GM12878 (cell line): ENCODE measurements around the gene BIRC7. TPM values are rescaled to one million over a fixed set of nuclear protein-coding genes. Genes with fewer than 3 reads are reported as not detected.
A peak's percentile ranks its signal among the peaks of the same experiment; 100 is the strongest.

Experiments
- ATAC-seq: fragments of 200-7000 bp; cut with Tn5 transposase; 3 replicates; pipeline ENCODE4 v1.9.1; 2020; ENCODE audit warnings: mild to moderate bottlenecking, moderate library complexity
- BruUV-seq: library from RNA; stranded (reverse); fragments of 400-500 nt; replicated peaks from 2 replicates; lab custom pipeline; 2021; lab: Mats Ljungman, UMichigan
- CTCF ChIA-PET: fragments of 300-600 bp; sonication (Branson Sonifier 250); formaldehyde crosslinking; extraction: SDS; loops from one replicate; lab custom pipeline; 2021; ENCODE audit warnings: inconsistent platforms; lab: Yijun Ruan, JAX
- POLR2A ChIA-PET: fragments of 350-600 bp; formaldehyde crosslinking; extraction: SDS; loops from one replicate; lab custom pipeline; 2021; ENCODE audit warnings: inconsistent platforms; lab: Charles Lee
- RAD21 ChIA-PET: fragments of 300-600 bp; sonication (Branson Sonifier 250); formaldehyde crosslinking; loops from one replicate; lab custom pipeline; 2023; ENCODE audit warnings: antibody characterized with exemption; ENCODE audit not compliant: unreplicated experiment; lab: Charles Lee
- SMC1A ChIA-PET: fragments of 300-600 bp; sonication (Branson Sonifier 250); formaldehyde crosslinking; loops from one replicate; lab custom pipeline; 2023; ENCODE audit not compliant: unreplicated experiment, uncharacterized antibody; lab: Charles Lee
- DNase-seq: peaks from one replicate; pipeline ENCODE4 v3.0.0-alpha.2; 2011; ENCODE audit warnings: low read depth, low spot score
- FAIRE-seq: peaks from 3 replicates; lab custom pipeline; 2011; peaks lifted over from hg19 to GRCh38; lab: Jason Lieb, UNC
- H2AFZ ChIP-seq: 2 replicates; pipeline ENCODE4 v1.6.0; 2011; ENCODE audit warnings: low read depth, low read length, control low read depth; ENCODE audit not compliant: control insufficient read depth
- H3K27ac ChIP-seq: 2 replicates; pipeline ENCODE4 v1.5.1; 2011; ENCODE audit warnings: control low read depth; ENCODE audit not compliant: control insufficient read depth, insufficient read depth
- H3K27me3 ChIP-seq, 2 experiments: replicated peaks in 1 of 2; 2 replicates each; pipeline versions ENCODE4 v1.6.0 to v1.6.1; 2011; ENCODE audit warnings: low read length in 1 of 2; ENCODE audit not compliant: control insufficient read depth in 2 of 2, insufficient read depth in 2 of 2
- H3K36me3 ChIP-seq, 2 experiments: 2 replicates each; pipeline ENCODE4 v1.5.1; 2011; ENCODE audit warnings: low read length in 1 of 2; ENCODE audit not compliant: control insufficient read depth in 2 of 2, insufficient read depth in 2 of 2
- H3K4me1 ChIP-seq: 2 replicates; pipeline ENCODE4 v1.6.1; 2011; ENCODE audit warnings: mild to moderate bottlenecking, low read length, moderate library complexity, mixed read lengths; ENCODE audit not compliant: control insufficient read depth, insufficient read depth
- H3K4me2 ChIP-seq: 2 replicates; pipeline ENCODE4 v1.6.0; 2011; ENCODE audit warnings: control low read depth; ENCODE audit not compliant: control insufficient read depth, insufficient read depth
- H3K4me3 ChIP-seq: fragments of 200-600 bp; sonication (generic); 2 replicates; pipeline ENCODE4 v1.5.1; 2016
- H3K79me2 ChIP-seq: 2 replicates; pipeline ENCODE4 v1.6.0; 2011; ENCODE audit warnings: low read length; ENCODE audit not compliant: control insufficient read depth, insufficient read depth
- H3K9ac ChIP-seq: 2 replicates; pipeline ENCODE4 v1.8.0; 2011; ENCODE audit warnings: low read length, control low read depth, mixed read lengths; ENCODE audit not compliant: control insufficient read depth, insufficient read depth
- H3K9me3 ChIP-seq: replicated peaks from 3 replicates; pipeline ENCODE4 v1.5.1; 2011; ENCODE audit warnings: mild to moderate bottlenecking, low read length; ENCODE audit not compliant: control insufficient read depth, insufficient read depth
- H4K20me1 ChIP-seq: 2 replicates; pipeline ENCODE4 v1.6.0; 2011; ENCODE audit not compliant: control insufficient read depth, insufficient read depth
- CBX3 ChIP-seq: fragments of 200-600 bp; sonication (generic); IDR thresholded peaks from 2 replicates; pipeline ENCODE4 v1.6.1; 2016; ENCODE audit warnings: low read depth, borderline replicate concordance
- KLF5 ChIP-seq: fragments of 450-650 bp; IDR thresholded peaks from 2 replicates; pipeline ENCODE4 v1.6.1; 2014; ENCODE audit warnings: mild to moderate bottlenecking; ENCODE audit not compliant: partially characterized antibody
- MXI1 ChIP-seq: fragments of 150-350 bp; IDR thresholded peaks from 2 replicates; pipeline ENCODE4 v1.6.1; 2011; ENCODE audit warnings: low read depth, mild to moderate bottlenecking, inconsistent platforms, low read length, improper control_type of control experiment
- NFXL1 ChIP-seq: fragments of 450-650 bp; IDR thresholded peaks from 2 replicates; pipeline ENCODE4 v1.6.1; 2017; ENCODE audit warnings: antibody characterized with exemption, mild to moderate bottlenecking, borderline replicate concordance
- PML ChIP-seq: IDR thresholded peaks from 2 replicates; pipeline ENCODE4 v1.6.1; 2012; ENCODE audit warnings: low read length, inconsistent platforms
- RELA ChIP-seq: fragments of 450-650 bp; IDR thresholded peaks from 2 replicates; pipeline ENCODE4 v1.8.0; 2014; ENCODE audit warnings: borderline replicate concordance; ENCODE audit not compliant: partially characterized antibody
- SMAD1 ChIP-seq: fragments of 450-650 bp; IDR thresholded peaks from 2 replicates; pipeline ENCODE4 v1.6.1; 2018; ENCODE audit warnings: mild to moderate bottlenecking, low read depth; ENCODE audit not compliant: partially characterized antibody
- SP1 ChIP-seq: IDR thresholded peaks from one replicate; pipeline ENCODE4 v1.6.1; 2011; ENCODE audit warnings: low read depth, low read length
- WGBS: methylation state at CpG from one replicate; pipeline ENCODE4 v1.1.6; 2016; ENCODE audit warnings: low lambda C conversion rate; ENCODE audit not compliant: insufficient replicate concordance, insufficient coverage; ENCODE audit errors: missing lambda C conversion rate; 5-methylcytosine and 5-hydroxymethylcytosine counted together
- in situ Hi-C: fragments of 300-500 bp; cut with MboI; formaldehyde crosslinking; loops from 9 replicates; pipeline ENCODE4 v1.14.3; 2018; ENCODE audit warnings: mixed read lengths
- intact Hi-C: fragments of 100-400 bp; cut with micrococcal nuclease; formaldehyde crosslinking; loops from one replicate; pipeline ENCODE4 v1.14.2; 2022; ENCODE audit not compliant: unreplicated experiment
- polyA plus RNA-seq, 11 experiments: library from polyadenylated mRNA; depleted of rRNA in 4 of 11; unstranded in 6 of 11; stranded (reverse) in 5 of 11; fragments of >200 nt; fragmentation: Nextera tagmentation in 4 of 11; fragmentation: Illumina TruSeq in 1 of 11; extraction: Ambion mirVana in 4 of 11; extraction: Trizol in 1 of 11; gene quantifications; 1 replicate in 1 of 11; 2 replicates in 10 of 11; pipeline versions ENCODE4 v1.2.1 to v1.2.3, GENCODE V29; 2011 to 2016; ENCODE audit warnings: inconsistent platforms in 2 of 11, missing spikeins in 2 of 11, low read depth in 1 of 11
- total RNA-seq, 4 experiments: library from RNA; depleted of rRNA in 3 of 4; stranded (reverse); fragments of >200 nt in 3 of 4; fragmentation: Illumina TruSeq in 1 of 4; extraction: Trizol in 1 of 4; gene quantifications; 2 replicates each; pipeline versions ENCODE4 v1.2.1 to v1.2.3, GENCODE V29; 2013 to 2021
- TF ChIP-seq, protein P1 (sequence below): IDR thresholded peaks from 2 replicates; pipeline ENCODE4 v1.6.1; 2012; ENCODE audit warnings: low read depth, low read length, improper control_type of control experiment
- TF ChIP-seq, protein P2 (sequence below): IDR thresholded peaks from 2 replicates; pipeline ENCODE4 v1.6.1; 2011; ENCODE audit warnings: low read depth, low read length, improper control_type of control experiment, borderline replicate concordance
- TF ChIP-seq, protein P3 (sequence below): fragments of 450-650 bp; IDR thresholded peaks from 2 replicates; pipeline ENCODE4 v1.6.1; 2017; ENCODE audit warnings: low read depth, mild to moderate bottlenecking, moderate library complexity

Gene BIRC7
- total and polyA plus RNA-seq, 10 of the 15 experiments (the other 5 are each of a cell fraction or from before 2014, with no cell fraction given): 0.31 TPM; not detected in 9

DNA sequence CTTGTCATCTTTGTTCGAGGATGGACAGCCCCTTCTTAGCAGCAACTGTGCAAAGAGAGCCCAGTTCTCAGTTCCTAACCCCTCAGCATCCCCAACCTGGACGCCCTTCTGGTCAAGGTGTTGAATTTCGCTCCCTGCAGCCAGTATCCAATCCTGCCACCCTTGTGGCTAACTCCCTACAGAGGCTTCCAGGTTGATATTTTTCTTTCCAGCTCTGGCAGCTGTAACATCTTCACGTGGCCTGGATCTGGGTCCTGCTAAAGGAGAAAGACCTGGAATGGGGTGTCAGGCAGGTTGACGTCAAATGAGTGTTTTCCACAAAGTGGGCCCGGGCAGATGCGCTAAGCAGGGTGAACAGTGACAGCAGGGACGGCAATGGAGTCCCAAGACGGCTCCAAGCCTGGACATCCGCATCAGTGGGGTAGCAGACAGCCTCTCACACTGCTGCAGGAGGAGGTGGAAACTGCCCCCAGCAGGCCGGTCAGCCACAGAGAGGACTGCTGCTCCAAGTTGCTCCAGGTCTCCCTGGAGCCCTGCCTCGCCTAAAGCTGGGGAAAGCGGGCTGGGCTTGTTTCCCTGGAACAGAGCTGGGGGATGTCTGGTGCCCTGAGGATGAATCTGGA is 18.7 kb upstream of the BIRC7 start:
- POLR2A ChIA-PET: no interaction called here
- peaks cover 34% of the 10 kb centered on the region for H3K79me2 ChIP-seq
- CTCF ChIA-PET: interaction anchor here (1.0 to 1.3 kb wide), 3 partner anchors 9 to 58 kb away, joined by 3 read pairs; no protein-coding TSS in a partner anchor
- RAD21 ChIA-PET: no interaction called here
- H3K4me2 ChIP-seq: peak overlapping the region; percentile 98
- H3K36me3 ChIP-seq: peaks cover 3 to 6% of the 10 kb centered on the region in 2 experiments; a peak in 3 of 4 replicates
- peak overlapping the region; percentile 59 for H3K27ac ChIP-seq
- H3K9ac ChIP-seq: peak overlapping the region; percentile 78
- peaks cover 15% of the 10 kb centered on the region for H3K4me1 ChIP-seq
- TF ChIP-seq, protein P1, sequence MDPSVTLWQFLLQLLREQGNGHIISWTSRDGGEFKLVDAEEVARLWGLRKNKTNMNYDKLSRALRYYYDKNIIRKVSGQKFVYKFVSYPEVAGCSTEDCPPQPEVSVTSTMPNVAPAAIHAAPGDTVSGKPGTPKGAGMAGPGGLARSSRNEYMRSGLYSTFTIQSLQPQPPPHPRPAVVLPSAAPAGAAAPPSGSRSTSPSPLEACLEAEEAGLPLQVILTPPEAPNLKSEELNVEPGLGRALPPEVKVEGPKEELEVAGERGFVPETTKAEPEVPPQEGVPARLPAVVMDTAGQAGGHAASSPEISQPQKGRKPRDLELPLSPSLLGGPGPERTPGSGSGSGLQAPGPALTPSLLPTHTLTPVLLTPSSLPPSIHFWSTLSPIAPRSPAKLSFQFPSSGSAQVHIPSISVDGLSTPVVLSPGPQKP: no peak
- TF ChIP-seq NFXL1 (no peak), MXI1 (no peak), CBX3 (no peak), SP1 (no peak), RELA (no peak), PML (no peak), KLF5 (no peak), SMAD1 (no peak)
- TF ChIP-seq, protein P2, sequence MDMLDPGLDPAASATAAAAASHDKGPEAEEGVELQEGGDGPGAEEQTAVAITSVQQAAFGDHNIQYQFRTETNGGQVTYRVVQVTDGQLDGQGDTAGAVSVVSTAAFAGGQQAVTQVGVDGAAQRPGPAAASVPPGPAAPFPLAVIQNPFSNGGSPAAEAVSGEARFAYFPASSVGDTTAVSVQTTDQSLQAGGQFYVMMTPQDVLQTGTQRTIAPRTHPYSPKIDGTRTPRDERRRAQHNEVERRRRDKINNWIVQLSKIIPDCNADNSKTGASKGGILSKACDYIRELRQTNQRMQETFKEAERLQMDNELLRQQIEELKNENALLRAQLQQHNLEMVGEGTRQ: no peak
- TF ChIP-seq, protein P3, sequence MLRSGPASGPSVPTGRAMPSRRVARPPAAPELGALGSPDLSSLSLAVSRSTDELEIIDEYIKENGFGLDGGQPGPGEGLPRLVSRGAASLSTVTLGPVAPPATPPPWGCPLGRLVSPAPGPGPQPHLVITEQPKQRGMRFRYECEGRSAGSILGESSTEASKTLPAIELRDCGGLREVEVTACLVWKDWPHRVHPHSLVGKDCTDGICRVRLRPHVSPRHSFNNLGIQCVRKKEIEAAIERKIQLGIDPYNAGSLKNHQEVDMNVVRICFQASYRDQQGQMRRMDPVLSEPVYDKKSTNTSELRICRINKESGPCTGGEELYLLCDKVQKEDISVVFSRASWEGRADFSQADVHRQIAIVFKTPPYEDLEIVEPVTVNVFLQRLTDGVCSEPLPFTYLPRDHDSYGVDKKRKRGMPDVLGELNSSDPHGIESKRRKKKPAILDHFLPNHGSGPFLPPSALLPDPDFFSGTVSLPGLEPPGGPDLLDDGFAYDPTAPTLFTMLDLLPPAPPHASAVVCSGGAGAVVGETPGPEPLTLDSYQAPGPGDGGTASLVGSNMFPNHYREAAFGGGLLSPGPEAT: no peak
- ATAC-seq (no peak; the same call in 2 of the 3 replicates), FAIRE-seq (no peak), DNase-seq (no peak)
- SMC1A ChIA-PET: interaction anchor here (0.6 kb wide), 1 partner anchor 11 kb away, joined by 3 read pairs; no protein-coding TSS in a partner anchor
- no TSS peak for BruUV-seq
- peak overlapping the region; percentile 57 for H3K4me3 ChIP-seq
- 84% methylated on average over 13 of the region's 13 CpGs for WGBS
- peak overlapping the region; percentile 95 for H2AFZ ChIP-seq
- in situ Hi-C loops (no loop called here), intact Hi-C loops (no loop called here)
- peaks cover 3% of the 10 kb centered on the region; the same call in 1 of the 2 replicates for H4K20me1 ChIP-seq
- H3K27me3 ChIP-seq: no peaks in the 10 kb centered on the region; a peak in 1 of 4 replicates
- no peaks in the 10 kb centered on the region for H3K9me3 ChIP-seq
